IPS-18c (cell line): Measurements from ENCODE around the gene PSMB2.

Experiments used
- H3K4me3 ChIP-seq: 2 replicates; pipeline ENCODE4 v1.7.0; 2013; ENCODE audit warnings: low read depth, mild to moderate bottlenecking, low read length, moderate library complexity; ENCODE audit not compliant: insufficient read depth
- H3K9me3 ChIP-seq: one replicate; pipeline ENCODE4 v1.6.1; 2013; ENCODE audit warnings: mild to moderate bottlenecking, low read length, moderate library complexity; ENCODE audit not compliant: control insufficient read depth, insufficient read depth

The PSMB2 gene

DNA sequence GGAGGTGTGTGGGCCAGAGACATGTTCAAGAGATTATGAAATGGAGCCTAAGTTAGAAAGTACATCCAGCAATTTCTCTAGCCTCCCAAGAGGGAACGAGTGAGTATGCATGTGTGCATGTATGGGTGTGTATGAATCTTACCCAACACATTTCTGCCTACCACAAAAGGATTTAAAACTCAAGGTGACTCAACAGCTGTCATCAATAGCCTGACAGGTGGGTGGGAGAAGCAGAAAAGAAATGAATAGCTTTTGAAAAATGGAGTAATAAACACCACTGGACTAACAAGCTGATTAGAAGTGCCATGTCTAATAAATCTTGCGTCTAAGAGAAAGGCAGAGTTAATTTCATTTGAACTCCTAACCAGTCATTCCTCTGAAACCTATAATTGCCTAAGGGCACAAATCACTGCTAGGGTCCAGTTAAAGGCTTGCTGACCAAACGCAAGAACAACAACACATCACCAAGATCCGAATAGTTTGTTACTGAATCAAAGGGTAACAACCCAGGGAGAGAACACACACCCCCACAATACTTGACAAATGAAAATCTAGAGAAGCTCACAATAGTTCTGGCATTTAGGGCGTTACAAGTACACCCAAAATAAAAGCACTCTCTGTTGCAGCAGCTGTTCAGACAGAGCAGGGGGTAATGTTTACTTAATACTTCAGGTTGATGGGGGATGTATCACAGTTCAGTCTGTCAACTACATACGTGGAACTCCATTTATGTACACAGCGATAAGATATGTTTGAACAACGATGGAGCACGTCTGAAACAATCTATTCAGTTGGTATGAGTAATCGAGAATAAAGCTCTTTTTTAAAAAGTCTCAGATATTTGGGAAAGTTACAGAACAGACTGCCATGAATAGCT lies 85.5 kb downstream of the PSMB2 start:
- Histone ChIP-seq H3K4me3 (peak overlapping the region; percentile 97), H3K9me3 (no peaks in the 10 kb centered on the region)

DNA sequence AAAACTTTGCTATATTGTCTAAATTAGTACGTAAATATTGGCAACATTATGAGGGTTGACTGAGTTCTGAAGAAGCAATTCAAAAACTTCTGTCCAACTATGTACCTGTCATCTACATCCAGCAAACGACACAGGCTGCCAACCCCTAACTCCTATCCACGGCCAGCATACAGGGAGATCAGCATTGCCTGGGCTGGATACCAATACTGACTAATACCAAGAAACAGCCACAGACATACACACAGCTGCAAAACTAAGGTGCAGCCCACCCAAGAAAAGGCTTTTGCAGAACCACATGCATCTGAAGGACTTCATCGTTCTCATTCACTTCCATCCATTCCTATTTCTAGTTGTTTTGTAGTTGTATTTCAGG lies 86.1 kb downstream of the PSMB2 start:
- Histone ChIP-seq H3K4me3 (peak overlapping the region; percentile 97; the same call in 1 of the 2 replicates), H3K9me3 (no peaks in the 10 kb centered on the region)

DNA sequence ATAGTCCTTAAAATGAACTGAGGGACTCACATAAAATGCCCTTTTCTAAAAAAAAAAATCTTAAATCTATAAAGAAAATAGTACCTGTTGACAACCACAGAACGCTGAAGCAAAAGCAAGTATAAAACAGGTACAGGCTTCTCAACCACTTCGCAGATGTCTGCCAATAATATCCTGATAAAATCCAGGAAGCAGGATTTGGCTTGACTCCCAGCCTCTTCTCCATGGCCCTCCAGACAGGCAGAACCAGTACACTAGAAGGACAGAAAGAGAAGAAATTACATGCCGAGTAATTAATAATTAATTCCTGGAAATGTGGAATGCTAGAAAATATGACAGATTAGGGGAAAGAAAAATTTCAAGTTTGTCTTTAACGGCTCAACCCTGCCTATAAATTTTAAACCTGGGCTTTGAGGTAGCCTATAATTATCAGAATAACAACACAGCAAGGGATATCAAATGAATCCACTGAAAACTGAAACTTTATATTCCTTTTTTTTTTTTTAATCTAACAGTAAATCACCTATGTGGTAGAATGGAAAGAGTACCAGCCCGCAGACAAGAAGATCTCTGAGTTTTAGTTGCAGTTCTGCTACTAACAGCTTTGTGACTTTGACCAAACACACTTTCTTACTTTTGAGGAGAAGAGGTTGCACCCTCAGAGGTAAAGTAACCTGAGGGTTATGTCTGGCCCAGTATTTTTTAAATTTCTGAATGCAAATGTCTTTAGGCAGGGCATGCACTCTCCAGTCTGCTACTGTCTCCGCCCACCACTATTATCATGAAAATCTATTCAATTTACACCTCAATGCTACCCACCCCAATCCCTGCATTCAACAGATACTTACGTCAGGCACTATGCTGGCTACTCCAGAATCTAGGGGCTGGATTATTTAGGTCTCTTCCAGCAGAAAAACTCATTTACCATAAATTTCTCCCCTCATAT lies 86.8 kb downstream of the PSMB2 start:
- no peaks in the 10 kb centered on the region for H3K9me3 ChIP-seq
- peak overlapping the region; percentile 97; the same call in 1 of the 2 replicates for H3K4me3 ChIP-seq

DNA sequence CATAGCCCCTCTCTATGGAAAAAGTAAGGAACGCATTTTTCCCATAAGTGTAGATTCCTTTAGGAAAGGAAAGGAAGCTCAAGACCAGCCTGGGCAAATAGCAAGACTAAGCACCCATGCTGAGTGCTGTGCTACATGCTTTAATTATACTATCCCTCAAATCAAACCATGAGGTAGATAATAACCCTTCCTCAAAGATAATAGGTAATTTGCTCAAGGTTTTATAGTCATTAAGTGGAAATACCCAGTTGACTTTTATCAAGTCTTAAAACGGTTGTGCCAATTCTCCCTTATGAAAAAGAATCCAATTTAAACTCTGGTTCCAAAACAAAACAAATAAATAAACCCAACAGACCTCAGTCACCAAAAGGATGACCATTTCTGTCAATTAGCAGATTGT lies 87.5 kb downstream of the PSMB2 start:
- no peak overlapping the region for H3K4me3 ChIP-seq
- no peaks in the 10 kb centered on the region for H3K9me3 ChIP-seq
